Activated CD8-positive, alpha-beta memory T cell treated with anti-CD3 and anti-CD28 coated beads for 24 hours (primary cell): ENCODE measurements around the gene NTM.

Experiments used
- DNase-seq: peaks from one replicate; pipeline ENCODE4 v3.0.0-alpha.2; 2020

Gene NTM

GRCh38 chr11:132036746-132037466, 666.5 kb downstream of the NTM start:
- no peak for DNase-seq

- no peak for DNase-seq
These were observed 667.0 kb downstream of the NTM start for GRCh38 chr11:132037467-132037862.

GRCh38 chr11:132037956-132038355, 667.5 kb downstream of the NTM start:
- DNase-seq, result no peak

GRCh38 chr11:132039521-132039920, 669.1 kb downstream of the NTM start:
- no peak for DNase-seq

- DNase-seq, result no peak
These were observed 671.9 kb downstream of the NTM start for GRCh38 chr11:132042296-132042695.

GRCh38 chr11:132043714-132044113, 673.3 kb downstream of the NTM start:
- DNase-seq, result no peak

GRCh38 chr11:132045107-132045506, 674.7 kb downstream of the NTM start:
- no peak for DNase-seq

- no peak for DNase-seq
These were observed 676.0 kb downstream of the NTM start for GRCh38 chr11:132046288-132046865.

GRCh38 chr11:132047167-132047566, 676.8 kb downstream of the NTM start:
- no peak for DNase-seq

GRCh38 chr11:132048040-132048439, 677.6 kb downstream of the NTM start:
- DNase-seq, result no peak

GRCh38 chr11:132049205-132049604, 678.8 kb downstream of the NTM start:
- no peak for DNase-seq

- DNase-seq, result no peak
These were observed 679.6 kb downstream of the NTM start for GRCh38 chr11:132050049-132050448.

GRCh38 chr11:132050577-132051165, 680.3 kb downstream of the NTM start:
- DNase-seq, result no peak

- no peak for DNase-seq
These were observed 681.3 kb downstream of the NTM start for GRCh38 chr11:132051704-132052103.

- DNase-seq, result no peak
These were observed 681.9 kb downstream of the NTM start for GRCh38 chr11:132052342-132052741.

GRCh38 chr11:132052904-132053303, 682.5 kb downstream of the NTM start:
- no peak for DNase-seq

GRCh38 chr11:132054822-132055221, 684.4 kb downstream of the NTM start:
- no peak for DNase-seq

- no peak for DNase-seq
These were observed 684.9 kb downstream of the NTM start for GRCh38 chr11:132055296-132055695.

- DNase-seq, result no peak
These were observed 686.3 kb downstream of the NTM start for GRCh38 chr11:132056689-132057088.

GRCh38 chr11:132057266-132057665, 686.9 kb downstream of the NTM start:
- DNase-seq, result no peak

- DNase-seq, result no peak
These were observed 687.9 kb downstream of the NTM start for GRCh38 chr11:132058211-132058772.

- DNase-seq, result no peak
These were observed 690.2 kb downstream of the NTM start for GRCh38 chr11:132060567-132060966.

GRCh38 chr11:132062031-132062430, 691.6 kb downstream of the NTM start:
- no peak for DNase-seq

GRCh38 chr11:132062541-132062940, 692.1 kb downstream of the NTM start:
- no peak for DNase-seq
